Spleen (tissue), 7 donors: ENCODE results near the gene FGA.

Experiments used
- CTCF ChIP-seq, 11 experiments: fragments of 200-600 bp in 7 of 11; fragments of 450-650 bp in 4 of 11; sonication (generic) in 4 of 11; IDR thresholded peaks in 8 of 11; conservative IDR thresholded peaks in 3 of 11; 1 replicate in 7 of 11; 2 replicates in 4 of 11; pipeline versions ENCODE4 v1.4.0 to v1.8.0; 2016 to 2021; ENCODE audit warnings: antibody characterized with exemption in 11 of 11, inconsistent platforms in 4 of 11, mild to moderate bottlenecking in 1 of 11
- POLR2A ChIP-seq, 3 donors: fragments of 450-650 bp; IDR thresholded peaks; one replicate each; pipeline ENCODE4 v1.5.1; 2017; ENCODE audit warnings: antibody characterized with exemption in 3 of 3, mild to moderate bottlenecking in 1 of 3
- POLR2AphosphoS5 ChIP-seq, 3 donors: sonication (generic); formaldehyde crosslinking; IDR thresholded peaks; one replicate each; pipeline ENCODE4 v1.5.1; 2017; ENCODE audit warnings: antibody characterized with exemption in 3 of 3
- donor health status: DM: no; HTN: no; CAD: no; lungs with moderate emphysema.
- donor health status: DM: no; HTN: no; CAD: no.
- donor health status: DM: no; HTN: no; CAD: no.

GRCh38 chr4:154620111-154620510 is 29.6 kb upstream of the FGA start:
- TF ChIP-seq CTCF (IDR thresholded peaks at IDR 0.05 in 8 of 11, conservative IDR thresholded peaks at IDR 0.05 in 3 of 11) (no peak), POLR2A (IDR thresholded peaks at IDR 0.05) (no peak), POLR2AphosphoS5 (IDR thresholded peaks at IDR 0.05) (no peak)
